Measurements from ENCODE around the gene SMARCD1. TPM values are rescaled to one million over a fixed set of nuclear protein-coding genes. Genes with fewer than 3 reads are reported as not detected.
"Not testable (repeated sequence)": the region's sequence is repeated elsewhere in the genome, so short reads cannot be mapped to it uniquely, and the experiment has no call there.

The SMARCD1 gene
- total RNA-seq, 2 experiments from 2014 or later: 62.3 to 88.6 TPM

DNA sequence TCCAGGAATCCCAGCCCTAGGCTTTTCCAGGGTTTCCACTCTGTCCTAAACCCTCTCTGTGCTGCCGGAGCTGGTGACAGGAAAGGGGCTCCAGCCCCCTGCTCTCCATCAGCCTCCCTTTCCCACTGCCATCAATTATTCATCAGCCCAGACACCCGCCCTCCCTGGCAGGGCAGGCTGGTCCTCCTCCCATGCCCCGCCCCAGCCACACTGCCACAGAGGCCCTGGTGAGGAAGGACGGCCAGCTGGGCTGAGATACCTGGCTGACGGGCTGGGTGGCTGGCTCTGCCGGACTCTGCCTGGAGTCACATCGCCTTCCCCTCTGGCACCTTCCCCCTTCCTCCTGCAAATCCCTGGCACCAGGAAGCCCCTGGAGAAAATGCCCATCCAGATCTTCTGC is 11.9 kb upstream of the SMARCD1 start:
- H3K9me3 Mint-ChIP-seq: no peaks in the 10 kb centered on the region
- H3K27ac Mint-ChIP-seq: no peak overlapping the region
- H3K36me3 Mint-ChIP-seq (ENCODE audit: low read depth): no peaks in the 10 kb centered on the region
- no peak for DNase-seq
- no peaks in the 10 kb centered on the region for H3K27me3 Mint-ChIP-seq
- POLR2A ChIA-PET: no interaction called here
- CTCF ChIA-PET: interaction anchor here (0.7 to 1.0 kb wide), 2 partner anchors 34 to 38 kb away, joined by 3 read pairs; no protein-coding TSS in a partner anchor
- no peak overlapping the region for H3K4me3 Mint-ChIP-seq
- H3K4me1 Mint-ChIP-seq: peaks cover 10% of the 10 kb centered on the region

DNA sequence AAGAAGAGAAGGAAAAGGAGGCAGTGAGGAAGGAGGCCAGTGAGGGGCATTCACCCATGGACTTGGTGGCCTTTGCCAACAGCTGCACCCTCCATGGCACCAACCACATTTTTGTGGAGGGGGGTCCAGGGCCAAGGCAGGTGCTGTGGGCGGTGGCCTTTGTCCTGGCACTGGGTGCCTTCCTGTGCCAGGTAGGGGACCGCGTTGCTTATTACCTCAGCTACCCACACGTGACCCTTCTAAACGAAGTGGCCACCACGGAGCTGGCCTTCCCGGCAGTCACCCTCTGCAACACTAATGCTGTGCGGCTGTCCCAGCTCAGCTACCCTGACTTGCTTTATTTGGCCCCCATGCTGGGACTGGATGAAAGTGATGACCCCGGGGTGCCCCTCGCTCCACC is 11.4 kb upstream of the SMARCD1 start:
- H3K36me3 Mint-ChIP-seq (ENCODE audit: low read depth): no peaks in the 10 kb centered on the region
- POLR2A ChIA-PET: no interaction called here
- no peak for DNase-seq
- no peak overlapping the region for H3K4me3 Mint-ChIP-seq
- H3K27ac Mint-ChIP-seq: no peak overlapping the region
- no peaks in the 10 kb centered on the region for H3K9me3 Mint-ChIP-seq
- peaks cover 10% of the 10 kb centered on the region for H3K4me1 Mint-ChIP-seq
- H3K27me3 Mint-ChIP-seq: no peaks in the 10 kb centered on the region
- CTCF ChIA-PET: interaction anchor here (1.0 to 3.7 kb wide), 4 partner anchors 9 to 38 kb away, joined by 3 to 16 read pairs (median 4); partner anchors contain the start of gene SMARCD1

DNA sequence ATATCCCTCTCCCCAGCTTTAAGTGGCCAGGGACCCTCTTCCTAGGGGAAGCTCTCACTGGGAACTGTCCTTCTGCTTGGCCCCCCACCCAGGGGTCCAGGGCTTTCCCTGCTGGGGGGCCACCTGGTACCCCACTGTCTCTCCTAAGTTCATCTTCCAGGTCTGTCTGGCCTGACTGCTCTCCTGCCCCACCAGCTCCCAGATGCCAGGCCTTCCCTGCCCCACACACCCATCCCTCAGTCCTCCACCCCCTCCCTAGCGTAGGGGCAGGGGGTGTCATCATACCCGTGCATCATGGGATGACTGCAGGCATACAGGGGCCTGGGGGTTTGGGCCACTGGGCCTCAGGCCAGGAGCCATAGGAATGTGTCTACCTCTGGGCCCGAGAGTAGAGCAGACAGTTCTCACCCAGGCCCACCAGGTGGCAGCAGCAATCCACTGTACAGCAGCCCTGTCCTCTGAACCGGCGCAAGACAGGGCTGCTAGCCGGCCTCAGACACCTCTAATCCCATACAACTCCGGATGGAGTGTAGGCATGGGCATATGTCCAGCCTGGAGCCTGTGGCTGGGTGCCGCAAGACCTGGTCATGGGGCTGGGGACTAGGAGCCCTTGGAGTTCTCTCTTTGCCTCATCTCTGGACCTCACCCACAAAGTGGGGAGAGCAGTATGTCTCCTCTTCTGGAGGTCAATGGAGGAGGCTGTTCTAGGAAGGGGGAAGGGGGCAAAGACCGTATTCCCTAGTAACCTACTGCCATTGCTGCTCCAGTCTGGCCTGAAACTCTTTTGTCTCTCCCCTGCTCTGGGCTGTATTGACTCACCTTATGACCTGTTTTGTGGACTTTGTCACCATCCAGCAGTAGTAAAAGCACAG is 10.0 kb upstream of the SMARCD1 start:
- CTCF ChIA-PET: interaction anchor here (0.7 to 3.7 kb wide), 11 partner anchors 9 to 96 kb away, joined by 3 to 16 read pairs (median 3); partner anchors contain the start of genes COX14, RACGAP1 and SMARCD1
- peaks cover 7% of the 10 kb centered on the region for H3K4me1 Mint-ChIP-seq
- no peak overlapping the region for H3K4me3 Mint-ChIP-seq
- no peaks in the 10 kb centered on the region for H3K9me3 Mint-ChIP-seq
- DNase-seq: peak; percentile 83
- H3K27ac Mint-ChIP-seq: peak overlapping the region; percentile 52
- POLR2A ChIA-PET: interaction anchor here (0.6 kb wide), 1 partner anchor 1804 kb away, joined by 3 read pairs; no protein-coding TSS in a partner anchor
- H3K27me3 Mint-ChIP-seq: no peaks in the 10 kb centered on the region
- no peaks in the 10 kb centered on the region for H3K36me3 Mint-ChIP-seq (ENCODE audit: low read depth)

DNA sequence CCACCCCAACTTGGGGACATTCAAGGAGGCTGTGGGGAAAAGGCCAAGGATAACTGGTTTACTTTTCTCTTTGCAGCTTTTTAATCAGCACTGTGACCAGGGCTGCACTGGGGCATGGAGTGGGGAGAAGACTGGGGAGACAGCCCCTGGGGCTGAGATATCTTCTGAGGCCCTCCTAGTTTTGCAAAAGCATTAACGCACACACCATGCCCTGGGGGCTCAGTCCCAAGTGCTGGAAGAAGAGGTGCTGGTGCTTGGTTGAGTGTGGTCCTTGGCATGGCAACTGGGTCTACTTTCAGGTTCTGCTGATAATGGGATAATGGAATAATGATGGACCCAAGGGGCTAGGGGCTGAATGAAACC is 9.4 kb upstream of the SMARCD1 start:
- H3K27ac Mint-ChIP-seq: no peak overlapping the region
- ChIA-PET POLR2A (no interaction called here), CTCF (interaction anchor here (1.2 to 3.7 kb wide), 5 partner anchors 8 to 109 kb away, joined by 3 to 16 read pairs (median 6); partner anchors contain the start of genes COX14 and SMARCD1)
- H3K4me1 Mint-ChIP-seq: peaks cover 2% of the 10 kb centered on the region
- H3K36me3 Mint-ChIP-seq (ENCODE audit: low read depth): no peaks in the 10 kb centered on the region
- no peaks in the 10 kb centered on the region for H3K9me3 Mint-ChIP-seq
- no peak overlapping the region for H3K4me3 Mint-ChIP-seq
- DNase-seq: no peak
- H3K27me3 Mint-ChIP-seq: no peaks in the 10 kb centered on the region

DNA sequence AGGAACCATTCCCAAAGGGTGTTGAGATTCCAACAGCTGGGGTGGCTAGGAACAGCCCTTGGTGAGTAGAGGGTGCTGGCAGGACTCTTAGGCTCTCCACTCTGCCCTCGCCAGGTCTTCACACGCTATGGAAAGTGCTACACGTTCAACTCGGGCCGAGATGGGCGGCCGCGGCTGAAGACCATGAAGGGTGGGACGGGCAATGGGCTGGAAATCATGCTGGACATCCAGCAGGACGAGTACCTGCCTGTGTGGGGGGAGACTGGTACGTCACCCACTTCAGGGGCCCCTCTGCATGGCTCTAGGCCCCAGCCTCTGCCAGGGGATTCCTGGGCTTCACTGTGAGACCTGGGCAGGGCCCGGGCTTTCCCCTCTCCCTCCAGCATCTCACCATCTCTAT is 8.0 kb upstream of the SMARCD1 start:
- Mint-ChIP-seq H3K27ac (no peak overlapping the region), H3K4me3 (no peak overlapping the region), H3K4me1 (peaks cover 2% of the 10 kb centered on the region), H3K36me3 (ENCODE audit: low read depth) (no peaks in the 10 kb centered on the region), H3K27me3 (no peaks in the 10 kb centered on the region), H3K9me3 (no peaks in the 10 kb centered on the region)
- DNase-seq: no peak
- ChIA-PET CTCF (interaction anchor here (1.1 to 3.7 kb wide), 5 partner anchors 7 to 110 kb away, joined by 3 to 16 read pairs (median 6); partner anchors contain the start of genes COX14 and SMARCD1), POLR2A (no interaction called here)

DNA sequence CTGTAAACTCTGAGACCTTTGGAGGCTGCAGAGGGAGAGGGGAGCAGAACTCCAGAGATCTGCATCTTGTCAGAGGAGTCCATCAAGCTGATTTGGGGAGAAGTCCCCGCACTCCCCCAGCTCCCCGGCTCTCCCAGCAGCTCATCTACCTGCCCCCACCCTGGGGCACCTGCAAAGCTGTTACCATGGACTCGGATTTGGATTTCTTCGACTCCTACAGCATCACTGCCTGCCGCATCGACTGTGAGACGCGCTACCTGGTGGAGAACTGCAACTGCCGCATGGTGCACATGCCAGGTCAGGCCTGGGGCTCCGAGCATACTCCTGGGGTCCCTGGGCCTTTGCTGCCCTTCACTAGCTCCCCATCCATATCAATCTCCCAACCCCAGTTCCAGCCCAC is 6.9 kb upstream of the SMARCD1 start:
- Mint-ChIP-seq H3K36me3 (ENCODE audit: low read depth) (no peaks in the 10 kb centered on the region), H3K9me3 (no peaks in the 10 kb centered on the region), H3K27me3 (no peaks in the 10 kb centered on the region), H3K4me1 (peaks cover 3% of the 10 kb centered on the region), H3K4me3 (no peak overlapping the region), H3K27ac (no peak overlapping the region)
- no peak for DNase-seq
- POLR2A ChIA-PET: no interaction called here
- CTCF ChIA-PET: interaction anchor here (0.8 kb wide), 1 partner anchor 8 kb away, joined by 3 read pairs; no protein-coding TSS in a partner anchor

DNA sequence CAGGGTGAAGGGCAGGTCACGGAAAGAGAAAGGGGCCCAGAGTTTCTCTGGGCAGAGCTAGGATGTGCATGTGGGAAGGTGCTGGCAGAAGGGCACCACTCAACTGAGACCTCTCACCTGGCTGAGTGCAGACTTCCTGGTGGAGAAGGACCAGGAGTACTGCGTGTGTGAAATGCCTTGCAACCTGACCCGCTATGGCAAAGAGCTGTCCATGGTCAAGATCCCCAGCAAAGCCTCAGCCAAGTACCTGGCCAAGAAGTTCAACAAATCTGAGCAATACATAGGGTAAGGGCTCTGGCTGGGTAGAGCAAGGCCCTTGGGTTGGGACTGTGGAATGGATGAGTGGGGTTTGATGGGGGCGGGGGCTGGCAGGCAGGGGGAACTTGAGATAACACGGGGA is 5.4 kb upstream of the SMARCD1 start:
- DNase-seq: no peak
- ChIA-PET CTCF (no interaction called here), POLR2A (no interaction called here)
- H3K36me3 Mint-ChIP-seq (ENCODE audit: low read depth): no peaks in the 10 kb centered on the region
- H3K4me1 Mint-ChIP-seq: peaks cover 10% of the 10 kb centered on the region
- no peak overlapping the region for H3K27ac Mint-ChIP-seq
- no peak overlapping the region for H3K4me3 Mint-ChIP-seq
- no peaks in the 10 kb centered on the region for H3K27me3 Mint-ChIP-seq
- H3K9me3 Mint-ChIP-seq: no peaks in the 10 kb centered on the region

DNA sequence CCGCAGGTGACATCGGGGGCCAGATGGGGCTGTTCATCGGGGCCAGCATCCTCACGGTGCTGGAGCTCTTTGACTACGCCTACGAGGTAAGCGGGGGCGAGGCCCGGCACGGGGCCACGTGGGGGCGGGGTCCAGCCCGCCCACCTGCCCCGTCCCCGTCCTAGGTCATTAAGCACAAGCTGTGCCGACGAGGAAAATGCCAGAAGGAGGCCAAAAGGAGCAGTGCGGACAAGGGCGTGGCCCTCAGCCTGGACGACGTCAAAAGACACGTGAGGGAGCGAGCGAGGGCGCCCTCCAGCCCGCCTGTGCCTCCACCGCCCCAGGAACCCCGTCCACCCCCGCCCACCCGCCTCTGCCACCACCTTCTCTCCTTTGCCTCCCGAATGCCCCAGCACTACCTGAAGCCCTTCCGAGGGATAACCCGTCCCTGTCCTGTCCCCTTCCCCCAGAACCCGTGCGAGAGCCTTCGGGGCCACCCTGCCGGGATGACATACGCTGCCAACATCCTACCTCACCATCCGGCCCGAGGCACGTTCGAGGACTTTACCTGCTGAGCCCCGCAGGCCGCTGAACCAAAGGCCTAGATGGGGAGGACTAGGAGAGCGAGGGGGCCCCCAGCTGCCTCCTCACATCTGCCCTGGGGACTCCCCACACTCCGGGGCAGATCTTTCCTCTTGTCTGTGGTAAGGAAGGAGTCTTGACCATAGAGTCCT is 3.9 kb upstream of the SMARCD1 start:
- DNase-seq: no peak
- H3K27me3 Mint-ChIP-seq: no peaks in the 10 kb centered on the region

DNA sequence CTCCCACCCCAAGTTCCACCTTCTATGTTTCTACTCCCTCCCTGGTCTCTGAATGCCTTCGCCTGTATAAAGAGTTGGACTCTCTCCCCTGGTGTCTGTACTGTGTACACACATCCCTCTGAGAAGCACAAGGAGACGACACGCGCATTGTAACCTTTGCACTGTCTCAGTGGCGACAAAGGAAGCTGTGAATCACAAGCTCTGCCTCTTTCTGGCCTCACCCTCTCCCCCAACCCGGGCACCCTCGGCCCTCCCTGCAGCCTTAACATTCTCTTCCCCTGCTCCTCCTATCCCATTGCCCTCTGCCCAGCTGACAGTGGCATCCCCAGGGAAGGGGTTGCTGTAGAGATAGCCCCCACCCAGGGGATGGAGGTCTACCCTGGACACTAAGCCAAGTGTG is 2.5 kb upstream of the SMARCD1 start:
- Mint-ChIP-seq H3K9me3 (no peaks in the 10 kb centered on the region), H3K36me3 (ENCODE audit: low read depth) (peaks cover 7% of the 10 kb centered on the region), H3K27me3 (no peaks in the 10 kb centered on the region), H3K4me3 (no peak overlapping the region), H3K27ac (no peak overlapping the region), H3K4me1 (peaks cover 25% of the 10 kb centered on the region)
- ChIA-PET POLR2A (interaction anchor here (0.6 kb wide), 1 partner anchor 627 kb away, joined by 4 read pairs; no protein-coding TSS in a partner anchor), CTCF (interaction anchor here (0.5 to 6.0 kb wide), 7 partner anchors 7 to 86 kb away, joined by 3 to 68 read pairs (median 4); partner anchors contain the start of gene COX14)
- no peak for DNase-seq

More for the DNA sequence above, 3.9 kb upstream of the SMARCD1 start:
- H3K4me1 Mint-ChIP-seq: peaks cover 18% of the 10 kb centered on the region
- H3K9me3 Mint-ChIP-seq: no peaks in the 10 kb centered on the region
- H3K27ac Mint-ChIP-seq: no peak overlapping the region
- no peak overlapping the region for H3K4me3 Mint-ChIP-seq
- ChIA-PET CTCF (interaction anchor here (2.7 to 6.0 kb wide), 2 partner anchors 11 to 30 kb away, joined by 11 to 68 read pairs; partner anchors contain the start of gene COX14), POLR2A (no interaction called here)
- H3K36me3 Mint-ChIP-seq (ENCODE audit: low read depth): no peaks in the 10 kb centered on the region

DNA sequence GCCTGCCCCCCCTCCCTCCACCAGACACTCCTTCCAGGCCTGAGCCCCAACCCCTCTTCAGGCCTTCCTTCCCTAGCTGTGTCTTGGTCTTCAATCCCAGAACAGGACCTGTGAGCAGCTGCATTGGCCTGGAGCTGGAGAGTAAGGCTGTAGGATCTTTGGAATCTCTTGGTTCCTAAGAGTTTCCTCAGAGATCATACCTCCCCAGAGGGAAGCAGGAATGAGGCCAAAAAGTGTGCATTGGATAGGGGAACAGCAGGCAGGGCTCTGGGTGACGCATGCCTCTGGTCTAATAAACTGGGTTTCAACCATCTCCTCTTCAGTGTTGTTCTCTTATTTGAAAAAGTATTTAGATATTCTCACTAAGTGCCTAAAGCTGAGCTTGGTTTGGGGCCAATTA is 1.8 kb upstream of the SMARCD1 start:
- Mint-ChIP-seq H3K4me3 (peak overlapping the region; percentile 68), H3K36me3 (ENCODE audit: low read depth) (peaks cover 10% of the 10 kb centered on the region), H3K27ac (peak overlapping the region; percentile 48), H3K4me1 (peaks cover 31% of the 10 kb centered on the region), H3K27me3 (no peaks in the 10 kb centered on the region), H3K9me3 (no peaks in the 10 kb centered on the region)
- no peak for DNase-seq
- POLR2A ChIA-PET: interaction anchor here (0.6 kb wide), 1 partner anchor 626 kb away, joined by 4 read pairs; no protein-coding TSS in a partner anchor
- CTCF ChIA-PET: interaction anchor here (0.9 to 6.0 kb wide), 6 partner anchors 8 to 46 kb away, joined by 3 to 68 read pairs (median 8); partner anchors contain the start of gene COX14

DNA sequence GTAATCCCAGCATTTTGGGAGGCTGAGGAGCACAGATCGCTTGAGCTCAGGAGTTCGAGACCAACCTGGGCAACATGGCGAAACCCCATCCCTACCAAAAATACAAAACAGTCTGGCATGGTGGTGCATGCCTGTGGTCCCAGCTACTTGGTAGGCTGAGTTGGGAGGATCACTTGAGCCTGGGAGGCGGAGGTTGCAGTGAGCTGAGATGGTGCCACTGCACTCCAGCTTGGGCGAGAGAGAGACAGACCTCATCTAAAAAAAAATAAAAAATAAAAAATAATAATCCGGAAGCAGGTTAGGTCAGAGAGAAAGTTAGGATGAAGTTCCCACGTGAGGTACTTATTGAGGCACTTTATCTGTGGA is 750 bp upstream of the SMARCD1 start:
- H3K9me3 Mint-ChIP-seq, H3K27me3 Mint-ChIP-seq, DNase-seq: not testable (repeated sequence)
- Mint-ChIP-seq H3K27ac (peak overlapping the region; percentile 95), H3K4me1 (peaks cover 35% of the 10 kb centered on the region), H3K4me3 (peak overlapping the region; percentile 97), H3K36me3 (ENCODE audit: low read depth) (peaks cover 18% of the 10 kb centered on the region)
- ChIA-PET CTCF (interaction anchor here (0.6 to 6.0 kb wide), 11 partner anchors 9 to 378 kb away, joined by 3 to 68 read pairs (median 5); partner anchors contain the start of genes CERS5, COX14 and GPD1), POLR2A (interaction anchor here (1.0 kb wide), 1 partner anchor 27 kb away, joined by 3 read pairs; the partner anchor contains the start of gene COX14)

DNA sequence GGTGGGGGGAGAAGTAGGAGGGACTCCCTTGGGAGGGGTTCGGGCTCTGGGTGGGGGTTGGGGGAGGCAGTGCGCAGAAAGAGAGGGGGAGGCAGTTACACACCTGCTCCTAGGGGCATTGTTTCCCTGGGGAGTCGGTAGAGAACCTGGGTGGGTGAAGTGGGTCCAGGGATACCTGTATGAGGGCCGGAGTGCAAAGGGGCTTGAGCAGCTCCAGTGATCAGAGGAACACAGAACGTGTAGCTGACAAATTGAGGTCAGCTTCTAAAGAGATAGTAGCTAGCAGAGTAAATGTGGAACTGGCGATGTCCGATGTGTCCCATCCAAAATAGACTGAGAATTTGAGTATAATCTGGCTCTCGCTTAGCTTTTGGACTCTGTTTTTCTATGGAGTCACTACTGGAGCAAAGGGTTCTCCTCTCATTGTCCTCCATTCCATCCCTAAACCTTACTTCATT is 502 bp downstream of the SMARCD1 start:
- Mint-ChIP-seq H3K36me3 (ENCODE audit: low read depth) (peaks cover 27% of the 10 kb centered on the region), H3K9me3 (no peaks in the 10 kb centered on the region), H3K27me3 (no peaks in the 10 kb centered on the region), H3K27ac (peak overlapping the region; percentile 91), H3K4me3 (peak overlapping the region; percentile 97), H3K4me1 (peaks cover 35% of the 10 kb centered on the region)
- no peak for DNase-seq
- ChIA-PET POLR2A (interaction anchor here (1.0 kb wide), 1 partner anchor 26 kb away, joined by 3 read pairs; the partner anchor contains the start of gene COX14), CTCF (interaction anchor here (0.7 to 6.0 kb wide), 12 partner anchors 10 to 85 kb away, joined by 3 to 68 read pairs (median 4); partner anchors contain the start of genes COX14 and GPD1)

Measured in activated CD4-positive, alpha-beta T cell treated with anti-CD3 and anti-CD28 coated beads, Interleukin-2, amount 10 ng/mL, durations not matched to agents 7 days and 5 days (primary cell).